Right atrium auricular region (tissue), 2 donors: ENCODE data around the gene OTUD7B. TPM values are rescaled to one million over a fixed set of nuclear protein-coding genes. Genes with fewer than 3 reads are reported as not detected.

Experiments
- DNase-seq: peaks from one replicate; pipeline ENCODE4 v3.0.0-alpha.2; 2019; ENCODE audit warnings: low spot score
- H3K27ac ChIP-seq, 2 donors: fragments of 200-600 bp; sonication (generic); 1 replicate in 1 of 2; 2 replicates in 1 of 2; pipeline ENCODE4 v1.5.1; 2016 to 2019
- H3K27me3 ChIP-seq, 2 donors: fragments of 200-600 bp; sonication (generic); one replicate each; pipeline versions ENCODE4 v1.5.1 to v1.6.0; 2017 to 2019
- H3K36me3 ChIP-seq: fragments of 200-600 bp; sonication (generic); one replicate; pipeline ENCODE4 v1.5.1; 2016
- H3K4me1 ChIP-seq, 2 donors: fragments of 200-600 bp; sonication (generic); one replicate each; pipeline versions ENCODE4 v1.5.1 to v1.6.0; 2017 to 2019
- H3K4me3 ChIP-seq, 2 donors: fragments of 200-600 bp; sonication (generic); 1 replicate in 1 of 2; 2 replicates in 1 of 2; pipeline ENCODE4 v1.5.1; 2017 to 2019; ENCODE audit warnings: mild to moderate bottlenecking in 1 of 2, moderate library complexity in 1 of 2
- H3K9me3 ChIP-seq, 2 donors: fragments of 200-600 bp; sonication (generic); one replicate each; pipeline ENCODE4 v1.5.1; 2019
- total RNA-seq, 2 donors: library from RNA; depleted of rRNA; stranded (reverse); fragments of >200 nt; gene quantifications; one replicate each; pipeline ENCODE4 v1.1.0, GENCODE V29; 2016
- TF ChIP-seq, protein P1 (sequence below), 2 donors: fragments of 200-600 bp; sonication (generic); IDR thresholded peaks; one replicate each; pipeline ENCODE4 v1.5.1; 2019; ENCODE audit warnings: antibody characterized with exemption in 2 of 2

Gene OTUD7B
- total RNA-seq, 2 donors from 2014 or later, result 12.1 to 20.0 TPM

DNA sequence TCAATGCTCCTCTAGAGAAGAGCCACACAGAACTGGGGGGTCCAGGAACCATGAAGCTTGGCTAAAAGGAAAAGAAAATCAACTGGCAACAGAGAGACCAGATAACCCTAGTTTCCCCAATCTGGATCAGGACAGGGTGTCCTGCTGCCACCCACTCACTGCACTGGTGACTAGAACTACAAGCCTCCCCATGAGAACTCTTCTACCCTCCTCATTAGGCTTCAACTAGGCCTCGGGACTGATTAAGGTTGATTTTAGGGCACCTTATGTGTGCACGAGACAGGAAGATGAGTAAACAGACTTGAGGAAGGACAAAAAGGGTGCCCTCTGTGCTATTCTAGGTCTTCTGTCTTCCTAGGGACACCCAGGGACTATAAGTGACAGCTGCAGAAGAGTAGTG is 80.7 kb downstream of the OTUD7B start:
- Histone ChIP-seq H3K4me3 (no peak overlapping the region), H3K27ac (no peak overlapping the region), H3K9me3 (no peaks in the 10 kb centered on the region), H3K36me3 (peaks cover 19% of the 10 kb centered on the region), H3K27me3 (no peaks in the 10 kb centered on the region), H3K4me1 (peaks cover 0 to 25% of the 10 kb centered on the region in 2 donors)
- no peak for DNase-seq
- TF ChIP-seq, protein P1, sequence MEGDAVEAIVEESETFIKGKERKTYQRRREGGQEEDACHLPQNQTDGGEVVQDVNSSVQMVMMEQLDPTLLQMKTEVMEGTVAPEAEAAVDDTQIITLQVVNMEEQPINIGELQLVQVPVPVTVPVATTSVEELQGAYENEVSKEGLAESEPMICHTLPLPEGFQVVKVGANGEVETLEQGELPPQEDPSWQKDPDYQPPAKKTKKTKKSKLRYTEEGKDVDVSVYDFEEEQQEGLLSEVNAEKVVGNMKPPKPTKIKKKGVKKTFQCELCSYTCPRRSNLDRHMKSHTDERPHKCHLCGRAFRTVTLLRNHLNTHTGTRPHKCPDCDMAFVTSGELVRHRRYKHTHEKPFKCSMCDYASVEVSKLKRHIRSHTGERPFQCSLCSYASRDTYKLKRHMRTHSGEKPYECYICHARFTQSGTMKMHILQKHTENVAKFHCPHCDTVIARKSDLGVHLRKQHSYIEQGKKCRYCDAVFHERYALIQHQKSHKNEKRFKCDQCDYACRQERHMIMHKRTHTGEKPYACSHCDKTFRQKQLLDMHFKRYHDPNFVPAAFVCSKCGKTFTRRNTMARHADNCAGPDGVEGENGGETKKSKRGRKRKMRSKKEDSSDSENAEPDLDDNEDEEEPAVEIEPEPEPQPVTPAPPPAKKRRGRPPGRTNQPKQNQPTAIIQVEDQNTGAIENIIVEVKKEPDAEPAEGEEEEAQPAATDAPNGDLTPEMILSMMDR (IDR thresholded peaks at IDR 0.05), result no peak

DNA sequence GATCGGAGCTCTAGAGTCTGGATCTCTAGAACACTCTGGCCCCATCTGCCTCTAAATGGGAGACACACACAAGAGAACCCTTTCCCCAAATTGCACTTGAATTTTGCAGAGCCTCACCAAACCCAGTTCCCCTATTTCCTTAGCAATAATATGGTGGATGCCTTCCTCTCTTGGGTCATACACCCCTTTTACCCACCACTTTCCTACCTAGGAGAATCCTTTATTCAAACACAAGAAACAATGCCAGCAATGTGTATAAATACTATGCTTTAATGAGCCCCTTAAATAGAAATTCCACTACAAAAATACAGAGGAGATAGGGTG is 82.2 kb downstream of the OTUD7B start:
- TF ChIP-seq, protein P1 (IDR thresholded peaks at IDR 0.05), result no peak
- Histone ChIP-seq H3K9me3 (no peaks in the 10 kb centered on the region), H3K4me3 (peak overlapping the region; percentile 76 to 77), H3K27me3 (no peaks in the 10 kb centered on the region), H3K36me3 (peaks cover 34% of the 10 kb centered on the region), H3K4me1 (peaks cover 0 to 25% of the 10 kb centered on the region in 2 donors), H3K27ac (peak overlapping the region; percentile 96 to 98)
- DNase-seq, result no peak

DNA sequence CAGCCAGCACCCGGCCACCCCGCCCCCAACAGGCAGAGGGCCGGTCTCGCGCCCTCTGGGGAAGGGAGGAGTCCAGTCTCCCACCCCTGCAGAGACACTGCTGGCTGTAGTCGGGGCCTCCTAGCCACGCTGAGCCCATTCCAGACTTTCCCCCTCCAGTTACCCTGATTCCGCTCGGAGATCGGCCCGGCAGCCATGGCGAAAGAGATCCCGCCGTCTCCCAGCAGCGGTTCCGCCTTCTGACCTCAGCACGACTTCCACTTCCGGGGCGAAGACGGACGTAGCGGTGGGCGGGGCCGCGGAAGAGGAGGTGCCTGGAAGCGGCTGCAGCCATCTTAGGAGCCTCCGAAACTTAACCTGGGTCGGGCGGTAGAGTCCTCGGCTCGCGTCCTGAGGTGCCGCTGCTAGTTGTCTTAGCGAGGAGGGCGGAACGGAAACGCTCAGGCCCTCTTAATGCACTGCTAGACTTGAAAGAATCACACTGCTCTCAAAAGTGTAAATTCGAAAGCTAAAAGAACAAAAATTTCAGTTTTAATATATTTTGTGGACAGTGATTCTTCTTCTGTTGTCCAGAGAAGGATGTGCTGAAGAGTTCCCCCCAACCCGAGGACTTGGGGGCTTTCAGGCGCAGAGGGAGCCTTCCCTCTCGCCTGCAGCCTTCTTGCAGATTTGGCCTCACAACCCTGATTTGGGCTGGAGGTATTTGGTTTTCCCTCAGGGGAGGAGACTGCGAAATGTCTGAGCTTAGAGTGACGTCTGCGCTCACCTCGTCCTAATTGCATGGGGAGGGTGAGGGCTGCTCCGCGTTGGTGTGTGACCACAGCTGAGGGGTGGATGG is 82.7 kb downstream of the OTUD7B start, which contains the start of gene SF3B4:
Gene SF3B4 (minus strand): TSS at position 241 of the 838 bp plus-strand sequence. CDS start 44 bp downstream, at position 197.
- Histone ChIP-seq H3K4me3 (peak within 1 kb of the TSS; percentile 76 to 77), H3K27me3 (no peaks in the 10 kb centered on the region), H3K4me1 (peaks cover 0 to 25% of the 10 kb centered on the region in 2 donors), H3K27ac (peak within 1 kb of the TSS; percentile 96 to 98), H3K36me3 (peaks cover 40% of the 10 kb centered on the region), H3K9me3 (no peaks in the 10 kb centered on the region)
- peak; percentile 95 for DNase-seq
- TF ChIP-seq, protein P1 (IDR thresholded peaks at IDR 0.05), result no peak

DNA sequence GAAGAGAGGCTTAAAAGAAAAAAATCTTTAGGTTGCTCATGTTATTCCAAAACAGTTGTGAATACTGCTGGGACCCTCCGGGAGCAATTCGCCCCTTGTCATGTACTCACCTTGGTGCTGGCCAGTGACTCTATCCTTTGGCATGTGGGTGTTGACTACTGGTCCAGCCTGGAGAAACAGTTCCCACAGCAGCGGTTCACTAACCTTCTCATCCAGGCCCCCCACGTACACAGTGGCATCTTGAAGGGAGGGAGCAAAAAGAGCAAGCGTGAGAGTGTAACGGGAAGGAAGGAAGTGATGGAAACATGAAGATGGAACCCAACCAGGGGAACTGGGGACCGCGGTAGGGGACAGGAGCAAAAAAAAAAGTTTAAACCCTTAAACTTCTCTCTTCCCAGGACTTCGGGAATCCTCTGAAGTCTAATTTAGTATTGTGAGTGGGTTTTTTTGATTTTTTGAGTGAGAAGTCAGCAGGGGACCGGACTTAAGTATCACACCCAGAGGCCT is 83.4 kb downstream of the OTUD7B start:
- Histone ChIP-seq H3K4me3 (peak overlapping the region; percentile 76 to 77), H3K36me3 (peaks cover 44% of the 10 kb centered on the region), H3K4me1 (peaks cover 0 to 25% of the 10 kb centered on the region in 2 donors), H3K27ac (peak overlapping the region; percentile 96 to 98), H3K27me3 (no peaks in the 10 kb centered on the region), H3K9me3 (no peaks in the 10 kb centered on the region)
- no peak for DNase-seq
- TF ChIP-seq, protein P1 (IDR thresholded peaks at IDR 0.05), result no peak

DNA sequence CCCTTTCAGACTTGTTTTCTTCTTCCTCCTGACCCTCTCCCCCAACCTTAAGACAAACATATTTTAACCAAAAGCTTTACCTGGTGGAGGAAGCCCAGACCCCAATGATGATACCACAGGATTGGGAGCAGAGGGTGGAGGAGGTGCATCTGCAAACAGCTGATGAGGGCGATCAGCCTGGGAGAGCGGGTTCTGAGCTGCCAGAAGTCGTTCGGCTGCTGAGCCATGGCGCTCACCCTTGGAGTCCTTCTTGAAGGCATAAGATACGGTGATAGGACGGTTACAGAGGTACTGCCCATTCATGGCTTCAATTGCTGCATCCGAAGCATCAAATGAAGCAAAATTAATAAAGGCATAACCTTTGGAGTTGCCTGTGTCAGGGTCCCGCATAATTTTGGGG is 84.2 kb downstream of the OTUD7B start:
- Histone ChIP-seq H3K9me3 (no peaks in the 10 kb centered on the region), H3K27ac (no peak overlapping the region), H3K27me3 (no peaks in the 10 kb centered on the region), H3K36me3 (peaks cover 44% of the 10 kb centered on the region), H3K4me3 (peak overlapping the region in 1 of 2 donors; percentile 77), H3K4me1 (peaks cover 0 to 25% of the 10 kb centered on the region in 2 donors)
- TF ChIP-seq, protein P1 (IDR thresholded peaks at IDR 0.05), result no peak
- no peak for DNase-seq
